Neural cell (in vitro differentiated cells): ENCODE measurements around the gene QSOX1. TPM values are rescaled to one million over a fixed set of nuclear protein-coding genes. Genes with fewer than 3 reads are reported as not detected.

Experiments
- H2AFZ ChIP-seq: fragments of 200-600, 300-800 bp; sonication (generic), shearing (Covaris generic); 2 replicates; pipeline ENCODE4 v1.6.0; 2014; ENCODE audit warnings: low read depth, mild to moderate bottlenecking, antibody characterized with exemption, low read length, moderate library complexity
- H3F3A ChIP-seq: fragments of 200-600 bp; shearing (Covaris generic); 2 replicates; pipeline ENCODE4 v1.6.1; 2016; ENCODE audit warnings: mild to moderate bottlenecking, moderate library complexity, mixed read lengths, antibody characterized with exemption, low read length; ENCODE audit not compliant: insufficient read depth, poor library complexity, severe bottlenecking
- H3K27ac ChIP-seq: fragments of 200-600, 300-800 bp; sonication (generic), shearing (Covaris generic); 2 replicates; pipeline ENCODE4 v1.5.1; 2014; ENCODE audit warnings: mild to moderate bottlenecking, low read length, moderate library complexity
- H3K27me3 ChIP-seq: fragments of 300-800, 200-600 bp; sonication (generic), shearing (Covaris generic); 2 replicates; pipeline ENCODE4 v1.6.0; 2014; ENCODE audit warnings: mild to moderate bottlenecking, low read depth, low read length, moderate library complexity; ENCODE audit not compliant: insufficient read depth
- H3K36me3 ChIP-seq: fragments of 300-800, 200-600 bp; sonication (generic), shearing (Covaris generic); 2 replicates; pipeline ENCODE4 v1.5.1; 2014; ENCODE audit warnings: mild to moderate bottlenecking, antibody characterized with exemption, low read length, moderate library complexity; ENCODE audit not compliant: insufficient read depth
- H3K4me2 ChIP-seq: fragments of 300-800, 200-600 bp; sonication (generic), shearing (Covaris generic); 2 replicates; pipeline ENCODE4 v1.6.0; 2014; ENCODE audit warnings: mild to moderate bottlenecking, low read length
- H3K4me3 ChIP-seq: fragments of 300-800, 200-600 bp; sonication (generic), shearing (Covaris generic); 2 replicates; pipeline ENCODE4 v1.5.1; 2014; ENCODE audit warnings: mild to moderate bottlenecking, low read length, moderate library complexity
- H3K79me2 ChIP-seq: fragments of 200-600 bp; shearing (Covaris generic); replicated peaks from 2 replicates; pipeline ENCODE4 v1.6.0; 2014; ENCODE audit warnings: mild to moderate bottlenecking, low read length, moderate library complexity; ENCODE audit not compliant: insufficient read depth
- H3K9ac ChIP-seq: fragments of 300-800, 200-600 bp; sonication (generic), shearing (Covaris generic); 2 replicates; pipeline ENCODE4 v1.6.1; 2016; ENCODE audit warnings: mild to moderate bottlenecking, low read length, mixed read lengths
- H3K9me2 ChIP-seq: fragments of 200-600 bp; shearing (Covaris generic); 2 replicates; pipeline ENCODE4 v1.6.1; 2016; ENCODE audit warnings: mild to moderate bottlenecking, low read length, mixed read lengths; ENCODE audit not compliant: insufficient read depth
- H3K9me3 ChIP-seq: fragments of 200-600, 300-800 bp; sonication (generic), shearing (Covaris generic); 2 replicates; pipeline ENCODE4 v1.6.1; 2016; ENCODE audit warnings: mild to moderate bottlenecking, mixed run types, low read length, moderate library complexity, mixed read lengths
- H4K20me1 ChIP-seq: fragments of 200-600 bp; shearing (Covaris generic); 2 replicates; pipeline ENCODE4 v1.6.1; 2016; ENCODE audit warnings: mild to moderate bottlenecking, mixed run types; ENCODE audit not compliant: insufficient read depth
- EZH2 ChIP-seq: fragments of 200-600, 300-800 bp; shearing (Covaris generic), sonication (generic); IDR thresholded peaks from 2 replicates; pipeline ENCODE4 v1.6.1; 2014; ENCODE audit warnings: antibody characterized with exemption, low read length, borderline replicate concordance, mild to moderate bottlenecking; ENCODE audit not compliant: insufficient read depth, poor library complexity, severe bottlenecking
- POLR2AphosphoS5 ChIP-seq: IDR thresholded peaks from 2 replicates; pipeline ENCODE4 v1.6.1; 2012
- TAF1 ChIP-seq: IDR thresholded peaks from 2 replicates; pipeline ENCODE4 v1.6.1; 2012; ENCODE audit warnings: low read depth
- polyA plus RNA-seq: library from polyadenylated mRNA; depleted of rRNA; stranded (reverse); fragments of >200 nt; gene quantifications from 2 replicates; pipeline ENCODE4 v1.2.3, GENCODE V29; 2014
- TF ChIP-seq, protein P1 (sequence below): fragments of 450-650 bp; IDR thresholded peaks from 2 replicates; pipeline ENCODE4 v1.5.1; 2014; ENCODE audit warnings: antibody characterized with exemption, mild to moderate bottlenecking, moderate library complexity; ENCODE audit not compliant: poor library complexity, severe bottlenecking
- TF ChIP-seq, protein P2 (sequence below): IDR thresholded peaks from 2 replicates; pipeline ENCODE4 v1.6.1; 2012; ENCODE audit warnings: borderline replicate concordance

QSOX1 gene
- polyA plus RNA-seq, 1 donor from 2014 or later: 49.8 TPM

- Histone ChIP-seq H3K36me3 (no peaks in the 10 kb centered on the region), H4K20me1 (no peaks in the 10 kb centered on the region), H2AFZ (no peak overlapping the region), H3K79me2 (no peaks in the 10 kb centered on the region), H3K9ac (no peak overlapping the region), H3K4me3 (no peak overlapping the region), H3K4me2 (no peak overlapping the region), H3F3A (no peaks in the 10 kb centered on the region), H3K27ac (no peak overlapping the region), H3K9me2 (no peaks in the 10 kb centered on the region), H3K27me3 (peaks cover 41% of the 10 kb centered on the region), H3K9me3 (no peaks in the 10 kb centered on the region)
- TF ChIP-seq, protein P1, sequence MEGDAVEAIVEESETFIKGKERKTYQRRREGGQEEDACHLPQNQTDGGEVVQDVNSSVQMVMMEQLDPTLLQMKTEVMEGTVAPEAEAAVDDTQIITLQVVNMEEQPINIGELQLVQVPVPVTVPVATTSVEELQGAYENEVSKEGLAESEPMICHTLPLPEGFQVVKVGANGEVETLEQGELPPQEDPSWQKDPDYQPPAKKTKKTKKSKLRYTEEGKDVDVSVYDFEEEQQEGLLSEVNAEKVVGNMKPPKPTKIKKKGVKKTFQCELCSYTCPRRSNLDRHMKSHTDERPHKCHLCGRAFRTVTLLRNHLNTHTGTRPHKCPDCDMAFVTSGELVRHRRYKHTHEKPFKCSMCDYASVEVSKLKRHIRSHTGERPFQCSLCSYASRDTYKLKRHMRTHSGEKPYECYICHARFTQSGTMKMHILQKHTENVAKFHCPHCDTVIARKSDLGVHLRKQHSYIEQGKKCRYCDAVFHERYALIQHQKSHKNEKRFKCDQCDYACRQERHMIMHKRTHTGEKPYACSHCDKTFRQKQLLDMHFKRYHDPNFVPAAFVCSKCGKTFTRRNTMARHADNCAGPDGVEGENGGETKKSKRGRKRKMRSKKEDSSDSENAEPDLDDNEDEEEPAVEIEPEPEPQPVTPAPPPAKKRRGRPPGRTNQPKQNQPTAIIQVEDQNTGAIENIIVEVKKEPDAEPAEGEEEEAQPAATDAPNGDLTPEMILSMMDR: no peak
- TF ChIP-seq POLR2AphosphoS5: no peak
- TF ChIP-seq, protein P2, sequence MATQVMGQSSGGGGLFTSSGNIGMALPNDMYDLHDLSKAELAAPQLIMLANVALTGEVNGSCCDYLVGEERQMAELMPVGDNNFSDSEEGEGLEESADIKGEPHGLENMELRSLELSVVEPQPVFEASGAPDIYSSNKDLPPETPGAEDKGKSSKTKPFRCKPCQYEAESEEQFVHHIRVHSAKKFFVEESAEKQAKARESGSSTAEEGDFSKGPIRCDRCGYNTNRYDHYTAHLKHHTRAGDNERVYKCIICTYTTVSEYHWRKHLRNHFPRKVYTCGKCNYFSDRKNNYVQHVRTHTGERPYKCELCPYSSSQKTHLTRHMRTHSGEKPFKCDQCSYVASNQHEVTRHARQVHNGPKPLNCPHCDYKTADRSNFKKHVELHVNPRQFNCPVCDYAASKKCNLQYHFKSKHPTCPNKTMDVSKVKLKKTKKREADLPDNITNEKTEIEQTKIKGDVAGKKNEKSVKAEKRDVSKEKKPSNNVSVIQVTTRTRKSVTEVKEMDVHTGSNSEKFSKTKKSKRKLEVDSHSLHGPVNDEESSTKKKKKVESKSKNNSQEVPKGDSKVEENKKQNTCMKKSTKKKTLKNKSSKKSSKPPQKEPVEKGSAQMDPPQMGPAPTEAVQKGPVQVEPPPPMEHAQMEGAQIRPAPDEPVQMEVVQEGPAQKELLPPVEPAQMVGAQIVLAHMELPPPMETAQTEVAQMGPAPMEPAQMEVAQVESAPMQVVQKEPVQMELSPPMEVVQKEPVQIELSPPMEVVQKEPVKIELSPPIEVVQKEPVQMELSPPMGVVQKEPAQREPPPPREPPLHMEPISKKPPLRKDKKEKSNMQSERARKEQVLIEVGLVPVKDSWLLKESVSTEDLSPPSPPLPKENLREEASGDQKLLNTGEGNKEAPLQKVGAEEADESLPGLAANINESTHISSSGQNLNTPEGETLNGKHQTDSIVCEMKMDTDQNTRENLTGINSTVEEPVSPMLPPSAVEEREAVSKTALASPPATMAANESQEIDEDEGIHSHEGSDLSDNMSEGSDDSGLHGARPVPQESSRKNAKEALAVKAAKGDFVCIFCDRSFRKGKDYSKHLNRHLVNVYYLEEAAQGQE: no peak
- no peak for TF ChIP-seq TAF1
- TF ChIP-seq EZH2: no peak
Measured at GRCh38 chr1:180243517-180244221, 89.0 kb downstream of the QSOX1 start.

DNA sequence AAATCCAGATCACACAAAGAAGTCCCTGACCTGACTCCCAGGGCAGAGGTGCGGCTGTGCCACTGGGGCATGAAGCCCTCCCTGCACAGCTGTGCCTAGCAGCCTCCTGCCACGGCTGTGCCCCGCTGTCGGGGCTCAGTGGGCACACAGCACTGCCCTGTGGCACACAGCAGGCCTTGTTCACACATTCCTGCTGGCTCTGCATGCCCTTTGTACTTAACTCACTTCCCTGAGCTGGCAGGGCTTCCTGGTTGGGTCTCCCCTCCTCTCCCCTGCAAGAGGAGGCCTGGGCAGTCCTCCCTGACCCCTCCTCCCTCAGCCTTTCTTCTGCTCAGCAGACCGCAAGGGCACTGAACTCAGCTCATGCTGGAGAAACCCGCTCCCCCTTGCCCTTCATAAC lies 90.2 kb downstream of the QSOX1 start:
- H4K20me1 ChIP-seq: no peaks in the 10 kb centered on the region

More for the DNA sequence above, 90.2 kb downstream of the QSOX1 start:
- H3K4me3 ChIP-seq: no peak overlapping the region
- no peak overlapping the region for H3K27ac ChIP-seq
- TF ChIP-seq, protein P2: no peak
- TF ChIP-seq EZH2: no peak
- no peaks in the 10 kb centered on the region for H3F3A ChIP-seq
- no peaks in the 10 kb centered on the region for H3K9me2 ChIP-seq
- H3K4me2 ChIP-seq: no peak overlapping the region
- no peak overlapping the region for H3K9ac ChIP-seq
- H3K27me3 ChIP-seq: peaks cover 30% of the 10 kb centered on the region
- no peaks in the 10 kb centered on the region for H3K9me3 ChIP-seq
- H3K79me2 ChIP-seq: no peaks in the 10 kb centered on the region
- no peaks in the 10 kb centered on the region for H3K36me3 ChIP-seq
- no peak overlapping the region for H2AFZ ChIP-seq
